ENCODE measurements around the gene MAML2. TPM values are rescaled to one million over a fixed set of nuclear protein-coding genes. Genes with fewer than 3 reads are reported as not detected.

The MAML2 gene
- total RNA-seq, 1 donor from 2014 or later = 3.8 TPM

- H3K27me3 ChIP-seq = no peaks in the 10 kb centered on the region
- H2AFZ ChIP-seq (replicated peaks) = peak overlapping the region; percentile 97
- peaks cover 12% of the 10 kb centered on the region for H3F3A ChIP-seq (ENCODE audit: low read depth)
- Mint-ChIP-seq H3K27ac (peak overlapping the region; percentile 100), H3K9me3 (no peaks in the 10 kb centered on the region), H3K4me3 (peak overlapping the region; percentile 82), H3K27me3 (ENCODE audit: insufficient read depth, low read depth) (no peaks in the 10 kb centered on the region), H3K4me1 (peaks cover 50% of the 10 kb centered on the region), H3K36me3 (no peaks in the 10 kb centered on the region)
- no peaks in the 10 kb centered on the region for H3K79me2 ChIP-seq (ENCODE audit: low read depth)
- H4K20me1 ChIP-seq (ENCODE audit: low read depth) = no peaks in the 10 kb centered on the region
- no peak overlapping the region for H3K27ac ChIP-seq
- peak overlapping the region; percentile 77 for H3K4me2 ChIP-seq
- peak overlapping the region; percentile 37 for H3K4me3 ChIP-seq
- peaks cover 38% of the 10 kb centered on the region for H3K4me1 ChIP-seq
- H3K9ac ChIP-seq = no peak overlapping the region
- no peak for TF ChIP-seq EZH2phosphoT487 (IDR thresholded peaks at IDR 0.05)
- TF ChIP-seq EZH2 (IDR thresholded peaks at IDR 0.05) = peak; percentile 29
- no peak for TF ChIP-seq CTCF (IDR thresholded peaks at IDR 0.05)
- H3K36me3 ChIP-seq = no peaks in the 10 kb centered on the region
- DNase-seq (ENCODE audit: low spot score) = peak; percentile 87
- H3K9me3 ChIP-seq (ENCODE audit: low read depth) = no peaks in the 10 kb centered on the region
Observed at GRCh38 chr11:96242971-96243647, 99.9 kb downstream of the MAML2 start.

GRCh38 chr11:96242191-96242847 lies 100.7 kb downstream of the MAML2 start:
- no peak overlapping the region for H3K9ac ChIP-seq
- H3K4me3 ChIP-seq = peak overlapping the region; percentile 37
- H2AFZ ChIP-seq (replicated peaks) = peak overlapping the region; percentile 97
- peaks cover 46% of the 10 kb centered on the region for H3K4me1 Mint-ChIP-seq
- peak overlapping the region; percentile 99 for H3K27ac Mint-ChIP-seq
- H3K4me1 ChIP-seq = peaks cover 46% of the 10 kb centered on the region
- peak overlapping the region; percentile 69 for H3K4me3 Mint-ChIP-seq
- H3K27me3 Mint-ChIP-seq (ENCODE audit: insufficient read depth, low read depth) = no peaks in the 10 kb centered on the region
- H3K27ac ChIP-seq = no peak overlapping the region
- H3K9me3 ChIP-seq (ENCODE audit: low read depth) = no peaks in the 10 kb centered on the region
- H3K27me3 ChIP-seq = no peaks in the 10 kb centered on the region
- no peaks in the 10 kb centered on the region for H4K20me1 ChIP-seq (ENCODE audit: low read depth)
- DNase-seq (ENCODE audit: low spot score) = peak; percentile 16
- peaks cover 12% of the 10 kb centered on the region for H3F3A ChIP-seq (ENCODE audit: low read depth)
- no peak for TF ChIP-seq EZH2 (IDR thresholded peaks at IDR 0.05)
- no peak for TF ChIP-seq EZH2phosphoT487 (IDR thresholded peaks at IDR 0.05)
- TF ChIP-seq CTCF (IDR thresholded peaks at IDR 0.05) = no peak
- no peaks in the 10 kb centered on the region for H3K36me3 Mint-ChIP-seq
- no peaks in the 10 kb centered on the region for H3K36me3 ChIP-seq
- H3K4me2 ChIP-seq = peak overlapping the region; percentile 77
- no peaks in the 10 kb centered on the region for H3K79me2 ChIP-seq (ENCODE audit: low read depth)
- H3K9me3 Mint-ChIP-seq = no peaks in the 10 kb centered on the region

- H3K4me3 Mint-ChIP-seq = peak overlapping the region; percentile 21
- H3K27me3 Mint-ChIP-seq (ENCODE audit: insufficient read depth, low read depth) = no peaks in the 10 kb centered on the region
- TF ChIP-seq CTCF (IDR thresholded peaks at IDR 0.05) = peak; percentile 31
- TF ChIP-seq EZH2 (IDR thresholded peaks at IDR 0.05) = no peak
- no peak for TF ChIP-seq EZH2phosphoT487 (IDR thresholded peaks at IDR 0.05)
- H3K4me3 ChIP-seq = no peak overlapping the region
- no peaks in the 10 kb centered on the region for H3K27me3 ChIP-seq
- peak overlapping the region; percentile 90 for H3K27ac Mint-ChIP-seq
- H3K9ac ChIP-seq = no peak overlapping the region
- no peak overlapping the region for H3K27ac ChIP-seq
- H3K79me2 ChIP-seq (ENCODE audit: low read depth) = no peaks in the 10 kb centered on the region
- no peaks in the 10 kb centered on the region for H4K20me1 ChIP-seq (ENCODE audit: low read depth)
- peaks cover 12% of the 10 kb centered on the region for H3F3A ChIP-seq (ENCODE audit: low read depth)
- H3K36me3 Mint-ChIP-seq = no peaks in the 10 kb centered on the region
- no peak for DNase-seq (ENCODE audit: low spot score)
- H3K36me3 ChIP-seq = no peaks in the 10 kb centered on the region
- H3K4me2 ChIP-seq = peak overlapping the region; percentile 77
- peaks cover 52% of the 10 kb centered on the region for H3K4me1 ChIP-seq
- H2AFZ ChIP-seq (replicated peaks) = peak overlapping the region; percentile 97
- H3K4me1 Mint-ChIP-seq = peaks cover 37% of the 10 kb centered on the region
- no peaks in the 10 kb centered on the region for H3K9me3 ChIP-seq (ENCODE audit: low read depth)
- H3K9me3 Mint-ChIP-seq = no peaks in the 10 kb centered on the region
Observed at GRCh38 chr11:96241331-96241841, 101.6 kb downstream of the MAML2 start.

Data from neural progenitor cell (in vitro differentiated cells).